LNCaP clone FGC (cell line): ENCODE measurements around the gene LRRTM4.

Experiments
- DNase-seq: peaks from one replicate; pipeline ENCODE4 v3.0.0-alpha.2; 2011; ENCODE audit warnings: low read depth
- H3K4me3 ChIP-seq: 2 replicates; pipeline ENCODE4 v1.5.1; 2011; ENCODE audit warnings: mild to moderate bottlenecking, low read depth, low read length, control low read depth
- CTCF ChIP-seq: IDR thresholded peaks from 2 replicates; pipeline ENCODE4 v1.5.1; 2012; ENCODE audit warnings: mild to moderate bottlenecking; ENCODE audit not compliant: control insufficient read depth, insufficient read depth; ENCODE audit errors: extremely low read depth

Gene LRRTM4

GRCh38 chr2:77028032-77028600 lies 494.1 kb downstream of the LRRTM4 start:
- no peak for TF ChIP-seq CTCF
- DNase-seq: no peak
- H3K4me3 ChIP-seq: no peak overlapping the region

GRCh38 chr2:77025714-77026113 lies 496.5 kb downstream of the LRRTM4 start:
- no peak for TF ChIP-seq CTCF
- no peak for DNase-seq
- H3K4me3 ChIP-seq: no peak overlapping the region

- no peak for DNase-seq
- no peak overlapping the region for H3K4me3 ChIP-seq
- no peak for TF ChIP-seq CTCF
Observed at GRCh38 chr2:77021161-77021560, 501.0 kb downstream of the LRRTM4 start.

- no peak for DNase-seq
- TF ChIP-seq CTCF: no peak
- no peak overlapping the region for H3K4me3 ChIP-seq
Observed at GRCh38 chr2:77018219-77018618, 504.0 kb downstream of the LRRTM4 start.

GRCh38 chr2:77017355-77017745 lies 504.8 kb downstream of the LRRTM4 start:
- no peak for TF ChIP-seq CTCF
- no peak for DNase-seq
- no peak overlapping the region for H3K4me3 ChIP-seq

GRCh38 chr2:77016443-77017354 lies 505.5 kb downstream of the LRRTM4 start:
- no peak for DNase-seq
- H3K4me3 ChIP-seq: no peak overlapping the region
- no peak for TF ChIP-seq CTCF
